Fibroblast of skin of scalp (primary cell): ENCODE measurements around the gene ST8SIA6.
A peak's percentile ranks its signal among the peaks of the same experiment; 100 is the strongest.
"Not testable (repeated sequence)": the region's sequence is repeated elsewhere in the genome, so short reads cannot be mapped to it uniquely, and the experiment has no call there.

Source experiments
- DNase-seq: peaks from one replicate; pipeline ENCODE4 v3.0.0-alpha.2; 2013

The ST8SIA6 gene

GRCh38 chr10:17426263-17426750 is 28.1 kb downstream of the ST8SIA6 start:
- DNase-seq: no peak

- no peak for DNase-seq
Observed at GRCh38 chr10:17425584-17426262, 28.7 kb downstream of the ST8SIA6 start.

- DNase-seq: no peak
Observed at GRCh38 chr10:17423632-17424186, 30.7 kb downstream of the ST8SIA6 start.

- no peak for DNase-seq
Observed at GRCh38 chr10:17422931-17423330, 31.5 kb downstream of the ST8SIA6 start.

- DNase-seq: no peak
Observed at GRCh38 chr10:17418249-17418648, 36.1 kb downstream of the ST8SIA6 start.

- DNase-seq: no peak
Observed at GRCh38 chr10:17416442-17417211, 37.8 kb downstream of the ST8SIA6 start.

GRCh38 chr10:17415046-17415658 is 39.2 kb downstream of the ST8SIA6 start:
- no peak for DNase-seq

GRCh38 chr10:17414484-17414883 is 39.9 kb downstream of the ST8SIA6 start:
- no peak for DNase-seq

- no peak for DNase-seq
Observed at GRCh38 chr10:17413876-17414275, 40.5 kb downstream of the ST8SIA6 start.

GRCh38 chr10:17412323-17412722 is 42.1 kb downstream of the ST8SIA6 start:
- no peak for DNase-seq

- no peak for DNase-seq
Observed at GRCh38 chr10:17410907-17411306, 43.5 kb downstream of the ST8SIA6 start.

- DNase-seq: peak; percentile 12
Observed at GRCh38 chr10:17409170-17409733, 45.1 kb downstream of the ST8SIA6 start.

GRCh38 chr10:17407047-17407446 is 47.3 kb downstream of the ST8SIA6 start:
- DNase-seq: no peak

GRCh38 chr10:17406036-17406834 is 48.2 kb downstream of the ST8SIA6 start:
- no peak for DNase-seq

GRCh38 chr10:17403161-17403560 is 51.2 kb downstream of the ST8SIA6 start:
- DNase-seq: no peak

- DNase-seq: not testable (repeated sequence)
Observed at GRCh38 chr10:17402040-17402439, 52.4 kb downstream of the ST8SIA6 start.

- DNase-seq: no peak
Observed at GRCh38 chr10:17396004-17396403, 58.4 kb downstream of the ST8SIA6 start.

GRCh38 chr10:17394854-17395253 is 59.5 kb downstream of the ST8SIA6 start:
- DNase-seq: no peak

- DNase-seq: peak; percentile 8
Observed at GRCh38 chr10:17387861-17388503, 66.4 kb downstream of the ST8SIA6 start.

GRCh38 chr10:17386616-17387075 is 67.7 kb downstream of the ST8SIA6 start:
- DNase-seq: peak; percentile 18

GRCh38 chr10:17386021-17386420 is 68.4 kb downstream of the ST8SIA6 start:
- no peak for DNase-seq
